ENCODE results near the gene TTC7B.

TTC7B gene

GRCh38 chr14:90491221-90491885, 324.9 kb downstream of the TTC7B start:
- Histone ChIP-seq H3K9me3 (ENCODE audit: insufficient read depth, low read length) (no peaks in the 10 kb centered on the region), H3F3A (ENCODE audit: insufficient read depth) (no peaks in the 10 kb centered on the region), H3K79me2 (ENCODE audit: insufficient read depth, low read length) (no peaks in the 10 kb centered on the region), H3K27ac (ENCODE audit: low read depth, low read length) (no peak overlapping the region), H3K27me3 (ENCODE audit: low read length) (no peaks in the 10 kb centered on the region; the same call in 1 of the 2 replicates), H3K4me3 (ENCODE audit: insufficient read depth, low read length, poor library complexity, severe bottlenecking) (no peak overlapping the region), H4K20me1 (ENCODE audit: low read depth, low read length) (no peaks in the 10 kb centered on the region), H2AFZ (ENCODE audit: low read depth, low read length, severe bottlenecking) (no peak overlapping the region), H3K9ac (ENCODE audit: low read length) (no peak overlapping the region), H3K4me2 (ENCODE audit: low read depth, low read length, poor library complexity, severe bottlenecking) (no peak overlapping the region), H3K9me2 (replicated peaks; ENCODE audit: insufficient read depth, low read length) (no peaks in the 10 kb centered on the region), H3K36me3 (ENCODE audit: low read length) (no peaks in the 10 kb centered on the region)
- TF ChIP-seq EZH2phosphoT487 (conservative IDR thresholded peaks at IDR 0.05; ENCODE audit: low read length) (no peak), CTCF (IDR thresholded peaks at IDR 0.05; ENCODE audit: insufficient read depth, low read length, poor library complexity, severe bottlenecking) (no peak)

GRCh38 chr14:90490720-90491050, 325.5 kb downstream of the TTC7B start:
- Histone ChIP-seq H3K36me3 (ENCODE audit: low read length) (no peaks in the 10 kb centered on the region), H3K9me2 (replicated peaks; ENCODE audit: insufficient read depth, low read length) (no peaks in the 10 kb centered on the region), H3K9me3 (ENCODE audit: insufficient read depth, low read length) (no peaks in the 10 kb centered on the region), H3K79me2 (ENCODE audit: insufficient read depth, low read length) (no peaks in the 10 kb centered on the region), H3K4me2 (ENCODE audit: low read depth, low read length, poor library complexity, severe bottlenecking) (no peak overlapping the region), H2AFZ (ENCODE audit: low read depth, low read length, severe bottlenecking) (no peak overlapping the region), H3K27ac (ENCODE audit: low read depth, low read length) (no peak overlapping the region), H3K27me3 (ENCODE audit: low read length) (no peaks in the 10 kb centered on the region; the same call in 1 of the 2 replicates), H3K9ac (ENCODE audit: low read length) (no peak overlapping the region), H3K4me3 (ENCODE audit: insufficient read depth, low read length, poor library complexity, severe bottlenecking) (no peak overlapping the region), H3F3A (ENCODE audit: insufficient read depth) (no peaks in the 10 kb centered on the region), H4K20me1 (ENCODE audit: low read depth, low read length) (no peaks in the 10 kb centered on the region)
- TF ChIP-seq CTCF (IDR thresholded peaks at IDR 0.05; ENCODE audit: insufficient read depth, low read length, poor library complexity, severe bottlenecking) (no peak), EZH2phosphoT487 (conservative IDR thresholded peaks at IDR 0.05; ENCODE audit: low read length) (no peak)

- Histone ChIP-seq H3K9ac (ENCODE audit: low read length) (no peak overlapping the region), H3K27ac (ENCODE audit: low read depth, low read length) (no peak overlapping the region), H2AFZ (ENCODE audit: low read depth, low read length, severe bottlenecking) (no peak overlapping the region), H3F3A (ENCODE audit: insufficient read depth) (no peaks in the 10 kb centered on the region), H3K4me3 (ENCODE audit: insufficient read depth, low read length, poor library complexity, severe bottlenecking) (no peak overlapping the region), H3K4me2 (ENCODE audit: low read depth, low read length, poor library complexity, severe bottlenecking) (no peak overlapping the region), H3K79me2 (ENCODE audit: insufficient read depth, low read length) (no peaks in the 10 kb centered on the region), H3K36me3 (ENCODE audit: low read length) (no peaks in the 10 kb centered on the region), H4K20me1 (ENCODE audit: low read depth, low read length) (no peaks in the 10 kb centered on the region), H3K9me2 (replicated peaks; ENCODE audit: insufficient read depth, low read length) (no peaks in the 10 kb centered on the region), H3K9me3 (ENCODE audit: insufficient read depth, low read length) (no peaks in the 10 kb centered on the region), H3K27me3 (ENCODE audit: low read length) (no peaks in the 10 kb centered on the region; the same call in 1 of the 2 replicates)
- TF ChIP-seq CTCF (IDR thresholded peaks at IDR 0.05; ENCODE audit: insufficient read depth, low read length, poor library complexity, severe bottlenecking) (no peak), EZH2phosphoT487 (conservative IDR thresholded peaks at IDR 0.05; ENCODE audit: low read length) (no peak)
These were observed 326.1 kb downstream of the TTC7B start for GRCh38 chr14:90489916-90490719.

Measured in SU-DHL-6 (cell line).